Large intestine (tissue), 3 donors: ENCODE data around the gene CNGA3. TPM values are rescaled to one million over a fixed set of nuclear protein-coding genes. Genes with fewer than 3 reads are reported as not detected.

Experiments
- DNase-seq, 2 donors: peaks; one replicate each; pipeline versions ENCODE4 v3.0.0 to v3.0.0-alpha.2; 2013
- H3K27ac ChIP-seq: one replicate; pipeline ENCODE4 v1.5.1; 2013; ENCODE audit warnings: low read length
- H3K27me3 ChIP-seq: 2 replicates; pipeline ENCODE4 v1.6.1; 2013; ENCODE audit warnings: low read length; ENCODE audit not compliant: control insufficient read depth, insufficient read depth
- H3K36me3 ChIP-seq: 2 replicates; pipeline ENCODE4 v1.6.1; 2013; ENCODE audit warnings: low read length; ENCODE audit not compliant: control insufficient read depth, insufficient read depth
- H3K4me1 ChIP-seq: one replicate; pipeline ENCODE4 v1.6.1; 2013; ENCODE audit warnings: low read length; ENCODE audit not compliant: control insufficient read depth, insufficient read depth
- H3K4me3 ChIP-seq: one replicate; pipeline ENCODE4 v1.5.1; 2013; ENCODE audit warnings: low read length
- H3K9me3 ChIP-seq: one replicate; pipeline ENCODE4 v1.6.1; 2013; ENCODE audit warnings: mild to moderate bottlenecking, low read depth, low read length, moderate library complexity; ENCODE audit not compliant: control insufficient read depth
- WGBS: methylation state at CpG from one replicate; pipeline ENCODE4 v1.1.5; 2013; ENCODE audit warnings: low lambda C conversion rate; ENCODE audit not compliant: insufficient coverage; 5-methylcytosine and 5-hydroxymethylcytosine counted together
- polyA plus RNA-seq: library from polyadenylated mRNA; unstranded; fragments of 120-200 nt; gene quantifications from one replicate; pipeline ENCODE4 v1.2.1, GENCODE V29; 2013

Gene CNGA3
- polyA plus RNA-seq, 1 donor = 2.3 TPM

DNA sequence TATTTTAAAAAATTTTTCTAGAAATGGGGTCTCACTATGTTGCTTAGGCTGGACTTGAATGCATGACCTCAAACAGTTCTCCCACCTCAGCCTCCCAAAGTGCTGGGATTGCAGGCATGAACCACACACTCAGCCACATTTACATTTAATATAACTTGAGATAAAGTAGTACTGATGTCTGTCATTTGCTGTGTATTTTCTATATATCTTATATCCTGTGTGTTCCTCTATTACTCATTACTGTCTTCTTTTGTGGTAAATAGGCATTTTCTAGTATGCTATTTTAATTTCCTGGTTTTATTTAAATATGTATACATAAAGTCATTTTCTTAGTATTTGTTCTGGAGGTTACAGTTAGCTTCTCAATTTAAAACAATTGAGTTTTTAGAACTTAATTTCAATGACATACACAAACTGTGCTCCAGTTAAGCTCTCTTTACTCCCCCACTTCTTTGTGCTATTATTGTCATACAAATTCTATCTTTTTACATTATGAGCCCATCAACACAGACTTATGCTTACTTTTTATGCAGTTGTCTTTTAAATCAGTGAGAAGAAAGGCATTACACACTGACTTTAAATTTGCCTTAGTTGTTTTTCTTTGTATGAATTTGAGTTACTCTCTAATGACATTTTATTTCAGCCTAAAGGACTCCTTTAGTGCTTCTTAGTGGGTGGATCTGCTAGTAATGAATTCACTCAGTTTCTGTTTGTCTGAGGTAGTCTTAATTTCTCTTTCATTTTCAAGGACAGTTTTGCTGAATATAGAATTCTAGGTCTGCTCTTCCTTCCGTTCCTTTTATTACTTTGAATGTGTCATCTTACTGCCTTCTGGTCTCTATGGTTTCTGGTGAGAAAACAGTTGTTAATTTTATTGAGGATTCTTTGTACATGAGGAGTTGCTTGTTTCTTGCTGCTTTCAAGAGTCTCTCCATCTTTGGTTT is 92.2 kb downstream of the CNGA3 start:
- Histone ChIP-seq H3K27ac (no peak overlapping the region), H3K9me3 (no peaks in the 10 kb centered on the region), H3K4me3 (no peak overlapping the region), H3K27me3 (no peaks in the 10 kb centered on the region), H3K4me1 (peaks cover 10% of the 10 kb centered on the region), H3K36me3 (no peaks in the 10 kb centered on the region)
- 78% methylated on average over 1 of the region's 1 CpG for WGBS
- DNase-seq = no peak

DNA sequence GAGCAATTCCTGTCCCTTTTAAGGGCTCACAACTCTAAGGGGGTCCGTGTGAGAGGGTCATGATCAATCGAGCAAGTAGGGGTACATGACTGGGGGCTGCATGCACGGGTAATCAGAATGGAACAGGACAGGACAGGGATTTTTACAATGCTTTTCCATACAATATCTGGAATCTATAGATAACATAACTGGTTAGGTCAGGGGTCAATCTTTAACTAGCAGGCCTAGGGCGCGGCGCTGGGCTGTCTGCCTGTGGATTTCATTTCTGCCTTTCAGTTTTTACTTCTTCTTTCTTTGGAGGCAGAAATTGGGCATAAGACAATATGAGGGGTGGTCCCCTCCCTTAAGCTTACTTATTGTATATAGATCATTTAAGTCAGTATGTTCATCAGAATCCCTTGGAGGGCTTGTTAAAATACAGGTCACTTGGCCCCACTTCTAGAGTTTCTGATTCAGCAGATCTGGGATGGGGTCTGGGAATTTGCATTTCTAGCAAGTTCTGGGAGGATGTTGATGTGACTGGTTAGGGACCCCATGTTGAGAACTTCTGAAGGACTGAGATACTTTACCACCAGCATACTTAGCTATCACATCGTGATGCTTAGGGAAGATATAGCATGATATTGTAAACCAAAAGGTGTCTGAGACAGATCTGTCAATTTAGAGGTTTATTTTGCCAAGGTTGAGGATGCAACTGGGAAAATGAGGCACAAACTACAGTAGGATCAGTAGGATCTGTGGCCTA is 95.6 kb downstream of the CNGA3 start:
- WGBS = no CpG with 5 or more reads among the region's 7 CpGs
- Histone ChIP-seq H3K27me3 (no peaks in the 10 kb centered on the region), H3K27ac (no peak overlapping the region), H3K4me1 (peaks cover 16% of the 10 kb centered on the region), H3K36me3 (no peaks in the 10 kb centered on the region), H3K4me3 (no peak overlapping the region), H3K9me3 (no peaks in the 10 kb centered on the region)
- no peak for DNase-seq

DNA sequence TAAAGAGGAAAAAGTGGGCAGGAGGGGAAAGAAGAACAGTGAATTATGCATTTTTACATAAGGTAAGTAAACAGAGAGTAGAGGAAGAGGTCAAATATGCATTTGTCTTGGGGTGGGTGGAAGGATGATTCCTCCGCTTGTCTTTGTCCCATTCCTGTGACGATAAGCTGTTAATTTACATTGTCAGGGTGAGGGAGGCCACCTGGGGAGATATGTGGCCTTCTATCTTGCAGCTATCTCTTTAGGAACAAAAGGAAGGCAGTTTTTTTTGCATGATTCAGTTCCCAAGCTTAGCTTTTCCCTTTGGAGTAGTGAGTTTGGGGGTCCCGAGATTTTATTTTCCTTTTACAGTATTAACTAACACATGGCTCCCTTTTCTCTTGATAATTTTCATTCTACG is 96.2 kb downstream of the CNGA3 start:
- Histone ChIP-seq H3K9me3 (no peaks in the 10 kb centered on the region), H3K27ac (no peak overlapping the region), H3K27me3 (no peaks in the 10 kb centered on the region), H3K4me1 (peaks cover 16% of the 10 kb centered on the region), H3K36me3 (no peaks in the 10 kb centered on the region), H3K4me3 (no peak overlapping the region)
- 37% methylated on average over 2 of the region's 4 CpGs for WGBS
- no peak for DNase-seq

DNA sequence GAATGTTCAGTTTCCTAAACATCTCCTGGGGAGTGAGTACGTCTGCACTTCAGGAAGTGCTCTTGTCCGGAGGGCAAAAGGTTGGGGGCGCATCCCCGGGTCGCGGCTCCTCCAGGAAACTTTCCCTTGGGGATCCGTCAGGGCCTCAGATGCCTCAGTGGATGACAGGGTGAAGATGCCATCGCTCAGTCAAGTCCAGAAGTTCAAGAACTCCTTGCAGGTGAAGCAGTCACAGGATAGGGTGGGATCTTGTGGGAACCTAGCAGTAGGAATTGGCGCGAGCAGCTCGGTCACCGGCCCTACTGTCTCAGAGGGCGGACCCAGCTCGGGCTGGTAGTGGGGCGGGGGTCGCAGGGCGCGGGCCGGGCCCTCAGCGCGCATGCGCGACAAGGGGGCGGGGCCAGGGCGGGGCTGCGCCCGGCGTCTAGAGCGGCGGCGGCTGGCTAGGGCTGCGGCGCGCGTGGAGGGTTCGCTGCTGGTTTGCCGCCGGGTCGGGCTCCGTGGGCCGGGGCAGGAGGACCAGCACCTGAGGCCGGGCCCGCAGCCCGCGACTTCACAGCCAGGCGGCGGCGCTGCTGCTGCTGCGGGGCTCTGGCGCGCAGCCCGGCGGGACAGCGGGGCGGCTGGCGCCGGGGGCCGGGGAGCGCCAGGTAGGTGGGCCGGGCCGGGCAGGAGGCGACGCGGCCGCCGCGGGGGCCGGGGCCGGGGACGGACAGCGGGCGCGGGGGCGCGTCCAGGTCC is 98.3 kb downstream of the CNGA3 start, which contains the start of gene INPP4A:
TSS of gene INPP4A (plus strand) at position 423 of the 741 bp plus-strand sequence. CDS start 75,191 bp downstream, outside the sequence.
- WGBS = no CpG with 5 or more reads among the region's 75 CpGs
- H3K4me3 ChIP-seq = peak within 1 kb of the TSS; percentile 78
- peak; percentile 61 to 75 for DNase-seq
- H3K9me3 ChIP-seq = no peaks in the 10 kb centered on the region
- no peaks in the 10 kb centered on the region for H3K27me3 ChIP-seq
- H3K27ac ChIP-seq = peak within 1 kb of the TSS; percentile 68
- H3K36me3 ChIP-seq = no peaks in the 10 kb centered on the region
- peaks cover 16% of the 10 kb centered on the region for H3K4me1 ChIP-seq

DNA sequence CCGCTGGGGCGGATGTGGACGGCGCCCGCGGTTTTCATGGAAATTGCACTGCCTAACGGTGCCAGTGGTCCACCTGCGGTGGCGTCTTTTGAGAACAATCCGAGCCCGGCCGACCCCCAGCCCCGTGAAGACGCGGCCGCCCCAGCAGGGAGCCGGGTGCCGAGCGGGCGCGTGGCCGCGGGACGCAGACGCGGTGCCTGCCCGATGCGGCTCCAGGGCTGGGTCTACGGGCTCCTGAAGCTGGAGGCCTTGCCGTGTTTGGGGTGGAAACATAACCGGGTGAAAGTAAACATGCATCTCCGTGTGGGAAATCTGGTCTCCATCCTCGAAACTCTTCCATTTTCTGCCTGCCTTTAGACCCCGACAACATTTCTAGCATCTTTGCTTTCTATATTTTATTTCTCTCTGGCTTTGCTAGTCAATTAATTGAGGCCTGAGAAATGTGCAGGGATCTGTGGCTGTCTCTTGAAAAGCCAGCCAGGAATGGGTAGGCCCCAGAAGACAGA is 99.0 kb downstream of the CNGA3 start:
- WGBS = no CpG with 5 or more reads among the region's 34 CpGs
- H3K4me1 ChIP-seq = peaks cover 16% of the 10 kb centered on the region
- H3K27ac ChIP-seq = no peak overlapping the region
- H3K27me3 ChIP-seq = no peaks in the 10 kb centered on the region
- no peaks in the 10 kb centered on the region for H3K9me3 ChIP-seq
- peak overlapping the region; percentile 41 for H3K4me3 ChIP-seq
- DNase-seq = peak in 1 of 2 donors; percentile 39
- no peaks in the 10 kb centered on the region for H3K36me3 ChIP-seq

DNA sequence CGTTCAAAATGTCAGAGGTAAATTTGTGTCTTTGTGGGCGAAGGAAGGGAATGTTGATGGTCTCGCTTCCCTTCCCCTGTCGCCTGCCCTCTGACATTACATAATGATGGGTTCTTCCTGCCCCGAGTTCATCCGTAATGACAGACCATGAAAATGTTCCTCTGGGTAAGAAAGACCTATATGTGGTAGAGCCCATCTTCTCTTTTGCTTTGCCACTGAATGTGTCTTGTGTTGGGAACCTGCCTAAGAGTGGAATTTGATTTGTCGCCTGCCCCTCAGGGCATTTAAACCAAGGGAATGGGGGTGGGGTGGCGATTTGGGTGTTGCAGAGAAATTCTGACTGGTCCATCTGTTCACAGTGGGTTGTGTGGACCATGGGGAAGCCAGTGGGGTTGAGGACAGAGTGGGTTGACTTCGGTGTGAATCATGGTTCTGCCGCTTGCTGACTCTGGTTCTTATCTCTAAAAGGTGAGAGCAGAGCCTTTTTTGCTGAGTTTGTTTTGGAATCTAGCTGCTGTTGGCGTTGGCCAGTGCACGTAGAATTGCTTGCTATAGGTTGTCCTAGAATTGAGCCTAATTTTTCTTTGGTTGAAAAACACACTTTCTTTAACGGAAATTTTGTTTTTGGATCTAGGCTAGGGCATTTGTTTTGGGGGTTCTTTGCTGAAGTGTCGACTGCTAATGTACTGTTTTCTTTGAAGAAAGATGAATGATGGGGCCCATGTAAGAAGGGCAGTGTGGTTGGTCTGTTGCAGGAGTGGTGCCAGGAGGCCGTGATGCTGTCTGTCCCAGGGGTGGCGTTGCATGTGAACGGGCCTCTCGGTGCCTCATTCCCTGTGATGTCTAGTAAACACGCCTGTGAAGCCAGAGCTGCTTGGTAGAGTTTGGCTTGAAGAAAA is 99.7 kb downstream of the CNGA3 start:
- Histone ChIP-seq H3K4me1 (peaks cover 16% of the 10 kb centered on the region), H3K27ac (peak overlapping the region; percentile 9), H3K9me3 (no peaks in the 10 kb centered on the region), H3K36me3 (no peaks in the 10 kb centered on the region), H3K4me3 (peak overlapping the region; percentile 41), H3K27me3 (no peaks in the 10 kb centered on the region)
- DNase-seq = no peak
- WGBS = no CpG with 5 or more reads among the region's 19 CpGs

DNA sequence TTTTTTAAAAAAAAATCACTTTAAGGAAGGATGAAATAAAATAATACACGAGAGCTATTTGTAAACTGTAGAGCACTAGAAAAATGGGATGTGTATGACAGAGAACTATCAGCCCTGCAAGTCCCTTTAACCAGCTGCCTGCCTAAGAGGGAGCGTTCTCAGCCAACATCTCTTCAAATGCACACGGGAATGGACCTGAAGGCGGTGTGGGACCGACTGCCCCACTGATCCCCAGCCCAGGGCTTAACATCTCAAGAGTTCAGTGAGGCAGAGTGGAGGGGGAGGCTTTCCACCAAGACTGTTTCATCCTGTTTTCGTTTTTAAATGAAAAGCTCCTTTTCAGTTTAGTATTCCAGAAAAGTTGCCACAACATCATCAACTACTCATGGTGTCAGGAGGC is 100.6 kb downstream of the CNGA3 start:
- Histone ChIP-seq H3K36me3 (no peaks in the 10 kb centered on the region), H3K27ac (no peak overlapping the region), H3K4me3 (no peak overlapping the region), H3K4me1 (peaks cover 16% of the 10 kb centered on the region), H3K27me3 (no peaks in the 10 kb centered on the region), H3K9me3 (no peaks in the 10 kb centered on the region)
- WGBS = 63% methylated on average over 2 of the region's 6 CpGs
- no peak for DNase-seq
